SH-SY5Y (cell line): ENCODE results near the gene RASIP1.

Experiments
- GATA2 ChIP-seq: IDR thresholded peaks from 2 replicates; pipeline ENCODE4 v1.6.1; 2011; ENCODE audit warnings: mild to moderate bottlenecking, low read depth, low read length
- GATA3 ChIP-seq: IDR thresholded peaks from 2 replicates; pipeline ENCODE4 v1.6.1; 2011; ENCODE audit warnings: low read depth, mild to moderate bottlenecking, low read length, moderate library complexity

DNA sequence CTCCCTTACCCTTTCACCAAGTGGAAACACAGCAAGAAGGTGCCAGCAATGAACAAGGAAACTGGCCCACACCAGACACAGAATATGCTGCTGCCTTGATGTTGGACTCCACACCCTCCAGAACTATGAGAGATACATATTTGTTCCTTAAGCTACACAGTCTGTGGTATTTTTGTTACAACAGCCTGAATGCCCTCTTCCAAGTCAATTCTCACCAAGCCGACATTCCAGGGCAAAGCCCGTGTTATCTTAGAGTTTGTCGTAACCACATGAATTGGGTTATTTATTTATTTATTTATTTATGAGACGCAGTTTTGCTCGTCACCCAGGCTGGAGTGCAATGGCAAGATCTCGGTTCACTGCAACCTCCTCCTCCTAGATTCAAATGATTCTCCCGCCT, 29.9 kb upstream of the RASIP1 start:
- no peak for TF ChIP-seq GATA2
- TF ChIP-seq GATA3 = no peak
